OCI-LY1 (cell line): ENCODE results near the gene ADAR.

Source experiments
- H2AFZ ChIP-seq: fragments of 200-600 bp; sonication (generic), shearing (Covaris generic); 2 replicates; pipeline ENCODE4 v1.6.0; 2014; ENCODE audit warnings: antibody characterized with exemption, mild to moderate bottlenecking, low read length
- H3F3A ChIP-seq: fragments of 200-600 bp; sonication (generic), shearing (Covaris generic); 2 replicates; pipeline ENCODE4 v1.6.0; 2014; ENCODE audit warnings: mild to moderate bottlenecking, antibody characterized with exemption, low read length, moderate library complexity; ENCODE audit not compliant: insufficient read depth
- H3K27ac ChIP-seq: fragments of 200-600 bp; sonication (generic); 2 replicates; pipeline ENCODE4 v1.5.1; 2014; ENCODE audit warnings: low read length, mixed run types, mild to moderate bottlenecking, low read depth; ENCODE audit not compliant: poor library complexity, severe bottlenecking
- H3K27me3 ChIP-seq: fragments of 200-600 bp; sonication (generic); 2 replicates; pipeline ENCODE4 v1.6.0; 2014; ENCODE audit warnings: antibody characterized with exemption, mild to moderate bottlenecking, low read length, moderate library complexity; ENCODE audit not compliant: insufficient read depth
- H3K36me3 ChIP-seq: fragments of 200-600 bp; sonication (generic); 2 replicates; pipeline ENCODE4 v1.6.1; 2014; ENCODE audit warnings: mild to moderate bottlenecking, antibody characterized with exemption, low read length, moderate library complexity, mixed read lengths; ENCODE audit not compliant: insufficient read depth
- H3K4me1 ChIP-seq: fragments of 200-600 bp; sonication (generic); 2 replicates; pipeline ENCODE4 v1.5.1; 2014; ENCODE audit warnings: mild to moderate bottlenecking, low read length, moderate library complexity; ENCODE audit not compliant: insufficient read depth, severe bottlenecking
- H3K4me2 ChIP-seq: fragments of 200-600 bp; sonication (generic), shearing (Covaris generic); 2 replicates; pipeline ENCODE4 v1.6.1; 2014; ENCODE audit warnings: low read length
- H3K4me3 ChIP-seq: fragments of 200-600 bp; sonication (generic); 2 replicates; pipeline ENCODE4 v1.5.1; 2014; ENCODE audit warnings: low read length, low read depth, mild to moderate bottlenecking, mixed read lengths; ENCODE audit not compliant: poor library complexity, severe bottlenecking
- H3K79me2 ChIP-seq: fragments of 200-600 bp; shearing (Covaris generic); 2 replicates; pipeline ENCODE4 v1.6.1; 2016; ENCODE audit warnings: mixed run types, low read length, mixed read lengths; ENCODE audit not compliant: insufficient read depth
- H3K9ac ChIP-seq: fragments of 200-600 bp; sonication (generic), shearing (Covaris generic); 2 replicates; pipeline ENCODE4 v1.6.1; 2014; ENCODE audit warnings: mild to moderate bottlenecking, low read length, mixed read lengths
- H3K9me2 ChIP-seq: fragments of 200-600 bp; sonication (generic), shearing (Covaris generic); 2 replicates; pipeline ENCODE4 v1.6.1; 2014; ENCODE audit warnings: low read depth, mild to moderate bottlenecking, low read length, mixed read lengths
- H3K9me3 ChIP-seq: fragments of 200-600 bp; shearing (Covaris generic); 2 replicates; pipeline ENCODE4 v1.6.1; 2014; ENCODE audit warnings: low read length, mixed read lengths
- H4K20me1 ChIP-seq: fragments of 200-600 bp; sonication (generic), shearing (Covaris generic); 2 replicates; pipeline ENCODE4 v1.6.0; 2016; ENCODE audit warnings: mild to moderate bottlenecking, low read length; ENCODE audit not compliant: insufficient read depth
- CTCF ChIP-seq: fragments of 200-600 bp; sonication (generic), shearing (Covaris generic); IDR thresholded peaks from 2 replicates; pipeline ENCODE4 v1.5.1; 2017; ENCODE audit warnings: mild to moderate bottlenecking, antibody characterized with exemption, low read length, moderate library complexity, mixed read lengths
- EZH2 ChIP-seq: fragments of 200-600 bp; sonication (generic), shearing (Covaris generic); IDR thresholded peaks from 2 replicates; pipeline ENCODE4 v1.8.0; 2017; ENCODE audit warnings: borderline replicate concordance, mixed run types, mild to moderate bottlenecking, antibody characterized with exemption, low read length, moderate library complexity, mixed read lengths

The ADAR gene

GRCh38 chr1:154586231-154586630, 21.8 kb downstream of the ADAR start:
- Histone ChIP-seq H3K36me3 (peaks cover 98% of the 10 kb centered on the region), H3K27me3 (no peaks in the 10 kb centered on the region), H3K4me3 (no peak overlapping the region), H3K4me2 (no peak overlapping the region), H3F3A (0 out of 2 replicates have a peak, but pooled peaks cover 3% of the 10 kb centered on the region), H3K4me1 (peaks cover 11% of the 10 kb centered on the region), H3K9me2 (no peaks in the 10 kb centered on the region), H4K20me1 (no peaks in the 10 kb centered on the region), H3K27ac (no peak overlapping the region), H3K9ac (no peak overlapping the region), H3K9me3 (no peaks in the 10 kb centered on the region), H2AFZ (no peak overlapping the region), H3K79me2 (no peaks in the 10 kb centered on the region)
- TF ChIP-seq EZH2: no peak
- no peak for TF ChIP-seq CTCF

- H3K9me2 ChIP-seq: no peaks in the 10 kb centered on the region
- H3K9me3 ChIP-seq: no peaks in the 10 kb centered on the region
- no peaks in the 10 kb centered on the region for H4K20me1 ChIP-seq
- H3K27ac ChIP-seq: peak overlapping the region; percentile 37
- no peak overlapping the region for H3K4me2 ChIP-seq
- H2AFZ ChIP-seq: no peak overlapping the region
- no peaks in the 10 kb centered on the region for H3K79me2 ChIP-seq
- peaks cover 11% of the 10 kb centered on the region for H3K4me1 ChIP-seq
- no peaks in the 10 kb centered on the region for H3K27me3 ChIP-seq
- TF ChIP-seq EZH2 (no peak), CTCF (peak; percentile 39; the same call in 1 of the 2 replicates)
- 0 out of 2 replicates have a peak, but pooled peaks cover 3% of the 10 kb centered on the region for H3F3A ChIP-seq
- H3K4me3 ChIP-seq: no peak overlapping the region
- H3K36me3 ChIP-seq: peaks cover 98% of the 10 kb centered on the region
- no peak overlapping the region for H3K9ac ChIP-seq
These were observed 23.6 kb downstream of the ADAR start for GRCh38 chr1:154584267-154584994.

- Histone ChIP-seq H3F3A (0 out of 2 replicates have a peak, but pooled peaks cover 3% of the 10 kb centered on the region), H3K9me3 (no peaks in the 10 kb centered on the region), H3K4me3 (no peak overlapping the region), H2AFZ (no peak overlapping the region), H3K9me2 (no peaks in the 10 kb centered on the region), H3K9ac (no peak overlapping the region), H4K20me1 (no peaks in the 10 kb centered on the region), H3K36me3 (peaks cover 98% of the 10 kb centered on the region), H3K79me2 (no peaks in the 10 kb centered on the region), H3K27me3 (no peaks in the 10 kb centered on the region), H3K4me1 (peaks cover 11% of the 10 kb centered on the region), H3K4me2 (no peak overlapping the region), H3K27ac (no peak overlapping the region)
- TF ChIP-seq EZH2 (no peak), CTCF (no peak)
These were observed 24.2 kb downstream of the ADAR start for GRCh38 chr1:154583773-154584172.
